ENCODE data around the gene BBLN. TPM values are rescaled to one million over a fixed set of nuclear protein-coding genes. Genes with fewer than 3 reads are reported as not detected.

Gene BBLN
- polyA plus RNA-seq, 1 donor from 2014 or later = 330 TPM

DNA sequence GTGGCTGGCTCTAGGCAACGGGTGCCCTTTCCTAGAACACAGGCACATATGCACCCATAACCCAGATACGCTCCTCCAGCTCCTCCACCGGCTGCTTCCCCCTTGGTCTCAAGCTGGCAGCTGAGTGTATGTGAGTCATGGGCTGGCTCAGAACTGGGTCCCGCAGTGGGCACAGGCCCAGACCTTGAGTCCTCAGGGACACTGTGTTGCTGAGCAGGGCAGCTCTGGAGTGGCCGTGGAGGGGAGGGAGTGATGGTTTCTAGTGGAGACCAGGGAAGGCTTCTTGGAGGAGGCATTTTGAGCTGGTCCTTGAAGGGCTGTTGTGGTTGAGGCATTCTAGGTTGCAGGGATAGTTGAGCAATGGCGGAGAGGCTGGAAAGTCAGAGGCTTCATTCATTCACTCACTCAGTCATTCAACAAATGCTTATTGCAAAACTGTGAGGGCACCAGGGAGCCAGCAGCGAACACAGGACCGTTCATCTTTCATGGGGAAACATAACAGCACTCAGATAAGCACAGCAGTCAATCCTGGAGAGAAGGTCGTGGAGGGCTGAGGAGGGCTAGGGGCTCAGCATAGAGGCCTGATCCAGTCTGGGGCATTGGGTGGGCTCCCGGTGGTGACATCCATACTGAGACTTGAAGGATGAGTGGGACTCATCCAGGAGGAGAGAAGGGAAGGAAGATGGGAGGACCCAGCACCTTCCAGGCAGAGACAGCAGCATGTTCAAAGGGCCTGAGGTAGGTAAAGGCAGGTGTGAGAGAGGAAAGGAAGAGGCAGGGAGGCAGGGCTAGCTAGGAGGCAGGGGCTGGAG lies 2.4 kb downstream of the BBLN start:
- TF ChIP-seq MXI1 (conservative IDR thresholded peaks at IDR 0.05; ENCODE audit: poor library complexity, severe bottlenecking) (no peak), EP300 (conservative IDR thresholded peaks at IDR 0.05; ENCODE audit: poor library complexity, severe bottlenecking) (no peak), CTCF (IDR thresholded peaks at IDR 0.05; ENCODE audit: poor library complexity, severe bottlenecking) (no peak), EZH2 (IDR thresholded peaks at IDR 0.05; ENCODE audit: borderline replicate concordance, insufficient read depth, low read length, poor library complexity, severe bottlenecking) (no peak), POLR2AphosphoS5 (IDR thresholded peaks at IDR 0.05) (no peak), REST (IDR thresholded peaks at IDR 0.05; ENCODE audit: borderline replicate concordance) (no peak), RAD21 (conservative IDR thresholded peaks at IDR 0.05) (no peak), SMC3 (conservative IDR thresholded peaks at IDR 0.05; ENCODE audit: poor library complexity) (no peak), TAF1 (IDR thresholded peaks at IDR 0.05; ENCODE audit: low read depth) (no peak)
- no peak overlapping the region for H3K27ac ChIP-seq (ENCODE audit: low read length)
- no peak overlapping the region for H3K9ac ChIP-seq (ENCODE audit: low read length)
- H3F3A ChIP-seq (ENCODE audit: insufficient read depth, low read length, poor library complexity, severe bottlenecking) = no peaks in the 10 kb centered on the region
- H3K9me3 ChIP-seq (ENCODE audit: low read length) = no peaks in the 10 kb centered on the region
- no peak overlapping the region for H3K4me3 ChIP-seq (ENCODE audit: low read length)
- no peaks in the 10 kb centered on the region for H3K27me3 ChIP-seq (ENCODE audit: insufficient read depth, low read depth, low read length)
- H3K36me3 ChIP-seq (ENCODE audit: insufficient read depth, low read length) = peaks cover 3% of the 10 kb centered on the region
- no peaks in the 10 kb centered on the region for H3K9me2 ChIP-seq (ENCODE audit: insufficient read depth, low read length)
- no peaks in the 10 kb centered on the region for H3K79me2 ChIP-seq (replicated peaks; ENCODE audit: insufficient read depth, low read length)
- no peak overlapping the region for H2AFZ ChIP-seq (ENCODE audit: low read depth, low read length)
- H4K20me1 ChIP-seq (ENCODE audit: insufficient read depth) = no peaks in the 10 kb centered on the region
- no peak overlapping the region for H3K4me2 ChIP-seq (ENCODE audit: low read length)

DNA sequence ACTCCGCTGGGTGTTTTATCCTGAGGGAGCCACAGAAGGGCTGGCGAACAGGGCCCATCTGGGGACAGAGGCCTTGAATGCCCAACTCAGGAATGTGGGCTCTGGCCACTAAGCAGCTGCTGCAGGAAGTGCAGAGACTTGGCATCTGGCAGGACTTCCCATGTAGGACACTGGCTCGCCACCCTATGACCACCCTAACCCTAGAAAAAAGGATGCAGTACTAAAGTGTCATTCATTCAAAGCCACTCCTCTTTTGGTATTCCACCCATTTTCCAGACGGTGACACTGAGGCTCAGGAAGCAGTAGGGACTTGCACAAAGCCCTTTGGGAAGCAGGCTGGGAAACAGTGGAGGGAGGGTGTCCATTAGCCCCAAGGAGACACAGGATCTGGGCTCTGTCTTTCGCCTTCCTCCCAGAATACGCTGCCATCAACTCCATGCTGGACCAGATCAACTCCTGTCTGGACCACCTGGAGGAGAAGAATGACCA lies 3.0 kb downstream of the BBLN start:
- Histone ChIP-seq H3K79me2 (replicated peaks; ENCODE audit: insufficient read depth, low read length) (no peaks in the 10 kb centered on the region), H3K27me3 (ENCODE audit: insufficient read depth, low read depth, low read length) (no peaks in the 10 kb centered on the region), H3F3A (ENCODE audit: insufficient read depth, low read length, poor library complexity, severe bottlenecking) (no peaks in the 10 kb centered on the region), H3K9ac (ENCODE audit: low read length) (no peak overlapping the region), H3K9me2 (ENCODE audit: insufficient read depth, low read length) (no peaks in the 10 kb centered on the region), H3K36me3 (ENCODE audit: insufficient read depth, low read length) (peaks cover 3% of the 10 kb centered on the region), H3K9me3 (ENCODE audit: low read length) (no peaks in the 10 kb centered on the region), H4K20me1 (ENCODE audit: insufficient read depth) (no peaks in the 10 kb centered on the region), H3K4me3 (ENCODE audit: low read length) (no peak overlapping the region), H2AFZ (ENCODE audit: low read depth, low read length) (no peak overlapping the region), H3K27ac (ENCODE audit: low read length) (no peak overlapping the region), H3K4me2 (ENCODE audit: low read length) (no peak overlapping the region)
- TF ChIP-seq RAD21 (conservative IDR thresholded peaks at IDR 0.05) (no peak), REST (IDR thresholded peaks at IDR 0.05; ENCODE audit: borderline replicate concordance) (no peak), SMC3 (conservative IDR thresholded peaks at IDR 0.05; ENCODE audit: poor library complexity) (no peak), CTCF (IDR thresholded peaks at IDR 0.05; ENCODE audit: poor library complexity, severe bottlenecking) (no peak), EP300 (conservative IDR thresholded peaks at IDR 0.05; ENCODE audit: poor library complexity, severe bottlenecking) (no peak), POLR2AphosphoS5 (IDR thresholded peaks at IDR 0.05) (no peak), EZH2 (IDR thresholded peaks at IDR 0.05; ENCODE audit: borderline replicate concordance, insufficient read depth, low read length, poor library complexity, severe bottlenecking) (no peak), MXI1 (conservative IDR thresholded peaks at IDR 0.05; ENCODE audit: poor library complexity, severe bottlenecking) (no peak), TAF1 (IDR thresholded peaks at IDR 0.05; ENCODE audit: low read depth) (no peak)

All from neural cell (in vitro differentiated cells).